ENCODE measurements around the gene CHID1.

Gene CHID1

DNA sequence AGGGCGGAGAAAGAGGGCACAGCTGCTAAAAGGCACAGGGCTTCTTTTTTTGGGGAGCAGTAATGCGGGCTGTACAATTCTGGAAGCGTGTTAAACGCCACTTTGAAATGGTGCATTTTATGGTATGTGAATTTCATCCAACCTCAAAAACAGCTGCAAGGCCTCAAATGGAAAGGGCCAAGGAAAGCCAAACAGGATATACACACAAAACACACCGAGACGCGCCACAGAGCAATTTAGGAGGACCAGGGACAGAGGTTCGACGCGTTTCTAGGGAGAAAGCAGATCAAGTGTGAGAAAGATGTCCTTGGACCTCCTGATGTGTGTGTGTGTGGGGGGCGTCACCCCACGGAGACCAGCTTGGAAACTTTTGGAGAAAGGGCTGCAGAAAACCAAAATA lies 36.9 kb downstream of the CHID1 start:
- Histone ChIP-seq H3K4me1 (ENCODE audit: control extremely low read depth in 1 of 4, control insufficient read depth in 4 of 4, insufficient read depth in 4 of 4, low read length in 3 of 4) (no peaks in the 10 kb centered on the region), H3K4me3 (ENCODE audit: control insufficient read depth in 1 of 7, extremely low read depth in 1 of 7, insufficient read depth in 4 of 7, low read depth in 2 of 7, low read length in 6 of 7) (no peak overlapping the region), H3K27ac (ENCODE audit: insufficient read depth in 1 of 2, low read depth in 1 of 2, low read length in 2 of 2, poor library complexity in 1 of 2, severe bottlenecking in 2 of 2) (no peak overlapping the region), H3K27me3 (replicated peaks in 2 of 5; ENCODE audit: control insufficient read depth in 4 of 5, insufficient read depth in 5 of 5, low read length in 4 of 5) (no peaks in the 10 kb centered on the region), H3K36me3 (ENCODE audit: control insufficient read depth in 4 of 4, insufficient read depth in 4 of 4, low read length in 3 of 4) (peaks cover 0 to 30% (median 13%) of the 10 kb centered on the region in 4 experiments), H3K9me3 (ENCODE audit: control extremely low read depth in 1 of 5, control insufficient read depth in 4 of 5, insufficient read depth in 2 of 5, low read depth in 1 of 5, low read length in 4 of 5) (no peaks in the 10 kb centered on the region)
- ChIA-PET CTCF (no interaction called here), POLR2A (no interaction called here)
- 83% methylated on average over 6 of the region's 12 CpGs for WGBS (ENCODE audit: insufficient coverage)
- no peak for DNase-seq

DNA sequence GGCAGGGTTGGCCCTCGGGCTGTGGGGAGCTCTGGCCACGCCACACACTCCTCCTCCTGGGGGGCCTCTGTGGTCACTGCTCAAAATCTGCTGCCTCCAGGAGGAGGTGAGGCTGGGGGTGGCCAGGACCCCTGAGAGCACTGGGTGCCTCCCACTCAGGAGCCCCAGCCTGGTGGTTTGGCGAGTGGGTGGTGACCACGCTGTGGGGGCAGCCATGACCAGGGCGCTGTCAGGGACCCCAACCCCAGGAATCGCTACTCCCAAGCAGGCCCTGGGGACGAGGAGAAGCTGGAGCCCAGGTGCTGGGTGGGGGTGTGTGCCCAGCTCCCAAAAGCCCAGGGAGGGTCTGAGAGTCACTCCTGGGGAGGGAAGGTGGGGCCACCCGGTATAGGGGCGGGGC lies 37.8 kb downstream of the CHID1 start:
- Histone ChIP-seq H3K4me3 (ENCODE audit: control insufficient read depth in 1 of 7, extremely low read depth in 1 of 7, insufficient read depth in 4 of 7, low read depth in 2 of 7, low read length in 6 of 7) (no peak overlapping the region), H3K9me3 (ENCODE audit: control extremely low read depth in 1 of 5, control insufficient read depth in 4 of 5, insufficient read depth in 2 of 5, low read depth in 1 of 5, low read length in 4 of 5) (no peaks in the 10 kb centered on the region), H3K4me1 (ENCODE audit: control extremely low read depth in 1 of 4, control insufficient read depth in 4 of 4, insufficient read depth in 4 of 4, low read length in 3 of 4) (no peaks in the 10 kb centered on the region), H3K27me3 (replicated peaks in 2 of 5; ENCODE audit: control insufficient read depth in 4 of 5, insufficient read depth in 5 of 5, low read length in 4 of 5) (no peaks in the 10 kb centered on the region), H3K27ac (ENCODE audit: insufficient read depth in 1 of 2, low read depth in 1 of 2, low read length in 2 of 2, poor library complexity in 1 of 2, severe bottlenecking in 2 of 2) (no peak overlapping the region), H3K36me3 (ENCODE audit: control insufficient read depth in 4 of 4, insufficient read depth in 4 of 4, low read length in 3 of 4) (peaks cover 0 to 33% (median 15%) of the 10 kb centered on the region in 4 experiments)
- 96% methylated on average over 9 of the region's 9 CpGs for WGBS (ENCODE audit: insufficient coverage)
- ChIA-PET POLR2A (no interaction called here), CTCF (no interaction called here)
- no peak for DNase-seq

- DNase-seq, result no peak
- Histone ChIP-seq H3K27me3 (replicated peaks in 2 of 5; ENCODE audit: control insufficient read depth in 4 of 5, insufficient read depth in 5 of 5, low read length in 4 of 5) (no peaks in the 10 kb centered on the region), H3K4me3 (ENCODE audit: control insufficient read depth in 1 of 7, extremely low read depth in 1 of 7, insufficient read depth in 4 of 7, low read depth in 2 of 7, low read length in 6 of 7) (no peak overlapping the region), H3K9me3 (ENCODE audit: control extremely low read depth in 1 of 5, control insufficient read depth in 4 of 5, insufficient read depth in 2 of 5, low read depth in 1 of 5, low read length in 4 of 5) (no peaks in the 10 kb centered on the region), H3K27ac (ENCODE audit: insufficient read depth in 1 of 2, low read depth in 1 of 2, low read length in 2 of 2, poor library complexity in 1 of 2, severe bottlenecking in 2 of 2) (no peak overlapping the region), H3K36me3 (ENCODE audit: control insufficient read depth in 4 of 4, insufficient read depth in 4 of 4, low read length in 3 of 4) (peaks cover 0 to 38% (median 13%) of the 10 kb centered on the region in 4 experiments), H3K4me1 (ENCODE audit: control extremely low read depth in 1 of 4, control insufficient read depth in 4 of 4, insufficient read depth in 4 of 4, low read length in 3 of 4) (no peaks in the 10 kb centered on the region)
- WGBS (ENCODE audit: insufficient coverage), result 88% methylated on average over 9 of the region's 9 CpGs
- POLR2A ChIA-PET, result no interaction called here
- CTCF ChIA-PET, result no interaction called here
Observed at GRCh38 chr11:871472-871871, 39.1 kb downstream of the CHID1 start.

DNA sequence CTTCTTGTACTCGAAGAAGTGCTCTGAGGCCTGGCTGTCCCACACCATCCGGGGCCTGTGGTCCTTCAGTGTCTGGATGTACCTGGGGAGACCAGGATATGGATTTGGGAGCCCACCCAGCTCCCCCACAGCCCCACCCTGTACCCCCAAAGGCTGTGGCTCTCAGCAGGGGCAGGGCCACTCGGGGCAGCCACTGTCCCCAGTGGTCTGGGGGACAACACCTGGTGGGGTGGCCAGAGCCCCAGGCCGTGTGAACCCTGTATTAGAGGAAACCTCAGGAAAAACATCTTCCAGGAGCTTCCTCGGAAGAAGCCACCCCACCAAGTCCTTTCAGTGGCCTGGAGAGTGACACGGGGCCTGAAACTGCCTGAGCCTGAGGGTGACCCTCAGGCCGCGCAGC lies 40.2 kb downstream of the CHID1 start:
- CTCF ChIA-PET, result interaction anchor here (1.0 kb wide), 1 partner anchor 181 kb away, joined by 3 read pairs; no protein-coding TSS in a partner anchor
- no peak for DNase-seq
- H3K27me3 ChIP-seq (replicated peaks in 2 of 5; ENCODE audit: control insufficient read depth in 4 of 5, insufficient read depth in 5 of 5, low read length in 4 of 5), result no peaks in the 10 kb centered on the region
- WGBS (ENCODE audit: insufficient coverage), result 97% methylated on average over 8 of the region's 8 CpGs
- POLR2A ChIA-PET, result no interaction called here
- H3K9me3 ChIP-seq (ENCODE audit: control extremely low read depth in 1 of 5, control insufficient read depth in 4 of 5, insufficient read depth in 2 of 5, low read depth in 1 of 5, low read length in 4 of 5), result no peaks in the 10 kb centered on the region
- H3K4me1 ChIP-seq (ENCODE audit: control extremely low read depth in 1 of 4, control insufficient read depth in 4 of 4, insufficient read depth in 4 of 4, low read length in 3 of 4), result no peaks in the 10 kb centered on the region
- H3K27ac ChIP-seq (ENCODE audit: insufficient read depth in 1 of 2, low read depth in 1 of 2, low read length in 2 of 2, poor library complexity in 1 of 2, severe bottlenecking in 2 of 2), result no peak overlapping the region
- H3K4me3 ChIP-seq (ENCODE audit: control insufficient read depth in 1 of 7, extremely low read depth in 1 of 7, insufficient read depth in 4 of 7, low read depth in 2 of 7, low read length in 6 of 7), result no peak overlapping the region
- peaks cover 0 to 32% (median 14%) of the 10 kb centered on the region in 4 experiments for H3K36me3 ChIP-seq (ENCODE audit: control insufficient read depth in 4 of 4, insufficient read depth in 4 of 4, low read length in 3 of 4)

- POLR2A ChIA-PET, result no interaction called here
- WGBS (ENCODE audit: insufficient coverage), result 100% methylated on average over 8 of the region's 8 CpGs
Observed at GRCh38 chr11:870127-870413, 40.5 kb downstream of the CHID1 start.

GRCh38 chr11:869399-870126 lies 41.0 kb downstream of the CHID1 start:
- H3K4me3 ChIP-seq (ENCODE audit: control insufficient read depth in 1 of 7, extremely low read depth in 1 of 7, insufficient read depth in 4 of 7, low read depth in 2 of 7, low read length in 6 of 7), result no peak overlapping the region
- H3K27ac ChIP-seq (ENCODE audit: insufficient read depth in 1 of 2, low read depth in 1 of 2, low read length in 2 of 2, poor library complexity in 1 of 2, severe bottlenecking in 2 of 2), result no peak overlapping the region
- POLR2A ChIA-PET, result no interaction called here
- 95% methylated on average over 22 of the region's 25 CpGs for WGBS (ENCODE audit: insufficient coverage)
- no peaks in the 10 kb centered on the region for H3K4me1 ChIP-seq (ENCODE audit: control extremely low read depth in 1 of 4, control insufficient read depth in 4 of 4, insufficient read depth in 4 of 4, low read length in 3 of 4)
- no peaks in the 10 kb centered on the region for H3K27me3 ChIP-seq (replicated peaks in 2 of 5; ENCODE audit: control insufficient read depth in 4 of 5, insufficient read depth in 5 of 5, low read length in 4 of 5)
- peaks cover 0 to 28% (median 12%) of the 10 kb centered on the region in 4 experiments for H3K36me3 ChIP-seq (ENCODE audit: control insufficient read depth in 4 of 4, insufficient read depth in 4 of 4, low read length in 3 of 4)
- no peak for DNase-seq
- no peaks in the 10 kb centered on the region for H3K9me3 ChIP-seq (ENCODE audit: control extremely low read depth in 1 of 5, control insufficient read depth in 4 of 5, insufficient read depth in 2 of 5, low read depth in 1 of 5, low read length in 4 of 5)
- CTCF ChIA-PET, result interaction anchor here (1.0 kb wide), 1 partner anchor 182 kb away, joined by 3 read pairs; no protein-coding TSS in a partner anchor

More at GRCh38 chr11:870127-870413, 40.5 kb downstream of the CHID1 start:
- CTCF ChIA-PET, result interaction anchor here (1.0 kb wide), 1 partner anchor 181 kb away, joined by 3 read pairs; no protein-coding TSS in a partner anchor
- no peak for DNase-seq
- no peak overlapping the region for H3K4me3 ChIP-seq (ENCODE audit: control insufficient read depth in 1 of 7, extremely low read depth in 1 of 7, insufficient read depth in 4 of 7, low read depth in 2 of 7, low read length in 6 of 7)
- H3K36me3 ChIP-seq (ENCODE audit: control insufficient read depth in 4 of 4, insufficient read depth in 4 of 4, low read length in 3 of 4), result peaks cover 0 to 32% (median 15%) of the 10 kb centered on the region in 4 experiments
- H3K9me3 ChIP-seq (ENCODE audit: control extremely low read depth in 1 of 5, control insufficient read depth in 4 of 5, insufficient read depth in 2 of 5, low read depth in 1 of 5, low read length in 4 of 5), result no peaks in the 10 kb centered on the region
- no peaks in the 10 kb centered on the region for H3K27me3 ChIP-seq (replicated peaks in 2 of 5; ENCODE audit: control insufficient read depth in 4 of 5, insufficient read depth in 5 of 5, low read length in 4 of 5)
- no peak overlapping the region for H3K27ac ChIP-seq (ENCODE audit: insufficient read depth in 1 of 2, low read depth in 1 of 2, low read length in 2 of 2, poor library complexity in 1 of 2, severe bottlenecking in 2 of 2)
- no peaks in the 10 kb centered on the region for H3K4me1 ChIP-seq (ENCODE audit: control extremely low read depth in 1 of 4, control insufficient read depth in 4 of 4, insufficient read depth in 4 of 4, low read length in 3 of 4)

DNA sequence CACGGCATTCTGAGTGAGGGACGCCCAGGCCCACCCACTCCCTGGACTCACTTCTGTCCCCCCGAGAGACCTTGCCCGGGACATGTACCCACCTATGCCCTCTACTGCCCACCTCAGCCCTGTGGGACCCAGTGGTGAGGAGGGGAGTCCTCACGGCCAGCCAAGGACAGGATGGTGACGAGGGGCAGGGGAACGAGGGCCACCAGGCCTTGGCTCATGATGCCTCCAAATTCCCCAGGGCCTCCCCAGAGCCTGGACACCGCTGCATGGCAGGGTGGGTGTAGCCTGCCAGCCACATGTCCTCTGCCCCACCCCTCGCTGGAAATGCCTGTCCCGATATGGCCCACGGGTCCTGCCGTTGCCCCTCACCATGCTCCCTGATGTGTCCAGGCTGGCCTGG lies 41.8 kb downstream of the CHID1 start:
- H3K36me3 ChIP-seq (ENCODE audit: control insufficient read depth in 4 of 4, insufficient read depth in 4 of 4, low read length in 3 of 4), result peaks cover 0 to 25% (median 12%) of the 10 kb centered on the region in 4 experiments
- H3K27ac ChIP-seq (ENCODE audit: insufficient read depth in 1 of 2, low read depth in 1 of 2, low read length in 2 of 2, poor library complexity in 1 of 2, severe bottlenecking in 2 of 2), result no peak overlapping the region
- CTCF ChIA-PET, result no interaction called here
- H3K9me3 ChIP-seq (ENCODE audit: control extremely low read depth in 1 of 5, control insufficient read depth in 4 of 5, insufficient read depth in 2 of 5, low read depth in 1 of 5, low read length in 4 of 5), result no peaks in the 10 kb centered on the region
- WGBS (ENCODE audit: insufficient coverage), result 97% methylated on average over 7 of the region's 12 CpGs
- H3K4me3 ChIP-seq (ENCODE audit: control insufficient read depth in 1 of 7, extremely low read depth in 1 of 7, insufficient read depth in 4 of 7, low read depth in 2 of 7, low read length in 6 of 7), result no peak overlapping the region
- no peaks in the 10 kb centered on the region for H3K4me1 ChIP-seq (ENCODE audit: control extremely low read depth in 1 of 4, control insufficient read depth in 4 of 4, insufficient read depth in 4 of 4, low read length in 3 of 4)
- DNase-seq, result no peak
- POLR2A ChIA-PET, result no interaction called here
- H3K27me3 ChIP-seq (replicated peaks in 2 of 5; ENCODE audit: control insufficient read depth in 4 of 5, insufficient read depth in 5 of 5, low read length in 4 of 5), result no peaks in the 10 kb centered on the region
